KMS-11 (cell line): ENCODE results near the gene NPAS2.

Experiments
- H2AFZ ChIP-seq: fragments of 200-600 bp; sonication (generic); 2 replicates; pipeline ENCODE4 v1.6.1; 2016; ENCODE audit warnings: antibody characterized with exemption, mixed run types, low read depth
- H3K27ac ChIP-seq: fragments of 200-600 bp; sonication (generic); 2 replicates; pipeline ENCODE4 v1.6.1; 2016; ENCODE audit warnings: mild to moderate bottlenecking, mixed run types
- H3K27me3 ChIP-seq: fragments of 200-600 bp; sonication (generic); 2 replicates; pipeline ENCODE4 v1.6.1; 2017; ENCODE audit warnings: mild to moderate bottlenecking, low read depth, mixed run types, moderate library complexity; ENCODE audit not compliant: insufficient read depth
- H3K36me3 ChIP-seq: fragments of 200-600 bp; sonication (generic); 2 replicates; pipeline ENCODE4 v1.6.1; 2017; ENCODE audit warnings: mild to moderate bottlenecking, mixed run types; ENCODE audit not compliant: insufficient read depth
- H3K4me1 ChIP-seq: fragments of 200-600 bp; sonication (generic); 2 replicates; pipeline ENCODE4 v1.6.1; 2016; ENCODE audit warnings: mild to moderate bottlenecking, low read depth, mixed run types; ENCODE audit not compliant: poor library complexity, severe bottlenecking
- H3K4me2 ChIP-seq: fragments of 200-600 bp; sonication (generic); 2 replicates; pipeline ENCODE4 v1.7.0; 2016; ENCODE audit warnings: mild to moderate bottlenecking, mixed run types
- H3K4me3 ChIP-seq: fragments of 200-600 bp; sonication (generic); IDR thresholded peaks from 2 replicates; pipeline ENCODE4 v1.6.1; 2017; ENCODE audit warnings: low read depth, low read length, mixed read lengths; ENCODE audit not compliant: insufficient read depth
- H3K79me2 ChIP-seq: fragments of 200-600 bp; sonication (generic); 2 replicates; pipeline ENCODE4 v1.6.1; 2016; ENCODE audit warnings: low read depth, mixed run types; ENCODE audit not compliant: insufficient read depth
- H3K9ac ChIP-seq: fragments of 200-600 bp; sonication (generic); 2 replicates; pipeline ENCODE4 v1.6.1; 2016; ENCODE audit warnings: mild to moderate bottlenecking, mixed run types
- H4K20me1 ChIP-seq: fragments of 200-600 bp; sonication (generic); 2 replicates; pipeline ENCODE4 v1.6.1; 2016; ENCODE audit warnings: mild to moderate bottlenecking, mixed run types; ENCODE audit not compliant: insufficient read depth
- TF ChIP-seq, protein P1 (sequence below): fragments of 200-600 bp; sonication (generic); conservative IDR thresholded peaks from 2 replicates; pipeline ENCODE4 v1.6.1; 2017; ENCODE audit warnings: low read depth, mild to moderate bottlenecking, antibody characterized with exemption, low read length, moderate library complexity, mixed read lengths

NPAS2 gene

DNA sequence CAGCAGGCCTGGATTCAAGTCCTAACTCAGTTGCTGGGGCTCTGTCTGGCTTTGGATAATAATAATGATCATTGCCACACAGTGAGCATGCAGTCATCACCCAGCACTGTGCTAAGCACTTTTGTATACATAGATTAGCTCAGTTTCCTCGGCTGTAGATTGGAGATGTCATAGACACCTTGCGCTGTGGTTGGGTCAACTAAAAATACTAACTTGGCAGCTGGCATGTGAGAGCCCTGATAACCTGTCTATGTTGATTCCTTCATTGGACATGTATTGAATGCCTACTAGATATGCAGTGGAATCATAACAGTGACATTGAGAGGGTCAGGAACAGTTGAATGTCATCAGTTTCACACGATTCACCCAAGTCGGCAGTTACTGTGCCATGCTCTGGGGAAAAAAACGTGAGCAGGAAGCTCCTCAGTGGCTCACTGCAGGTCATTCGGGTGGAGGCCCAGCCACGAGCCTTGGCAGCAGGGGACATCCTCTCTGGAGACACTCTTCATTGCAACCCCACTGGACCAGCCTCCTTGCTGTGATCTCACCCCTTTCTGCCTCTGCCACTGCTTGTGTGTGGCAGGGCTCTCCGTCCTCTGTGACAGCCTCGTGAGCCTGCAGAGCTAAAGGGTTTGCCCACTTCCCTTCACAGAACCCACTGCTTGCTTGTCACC is 85.3 kb downstream of the NPAS2 start:
- TF ChIP-seq, protein P1, sequence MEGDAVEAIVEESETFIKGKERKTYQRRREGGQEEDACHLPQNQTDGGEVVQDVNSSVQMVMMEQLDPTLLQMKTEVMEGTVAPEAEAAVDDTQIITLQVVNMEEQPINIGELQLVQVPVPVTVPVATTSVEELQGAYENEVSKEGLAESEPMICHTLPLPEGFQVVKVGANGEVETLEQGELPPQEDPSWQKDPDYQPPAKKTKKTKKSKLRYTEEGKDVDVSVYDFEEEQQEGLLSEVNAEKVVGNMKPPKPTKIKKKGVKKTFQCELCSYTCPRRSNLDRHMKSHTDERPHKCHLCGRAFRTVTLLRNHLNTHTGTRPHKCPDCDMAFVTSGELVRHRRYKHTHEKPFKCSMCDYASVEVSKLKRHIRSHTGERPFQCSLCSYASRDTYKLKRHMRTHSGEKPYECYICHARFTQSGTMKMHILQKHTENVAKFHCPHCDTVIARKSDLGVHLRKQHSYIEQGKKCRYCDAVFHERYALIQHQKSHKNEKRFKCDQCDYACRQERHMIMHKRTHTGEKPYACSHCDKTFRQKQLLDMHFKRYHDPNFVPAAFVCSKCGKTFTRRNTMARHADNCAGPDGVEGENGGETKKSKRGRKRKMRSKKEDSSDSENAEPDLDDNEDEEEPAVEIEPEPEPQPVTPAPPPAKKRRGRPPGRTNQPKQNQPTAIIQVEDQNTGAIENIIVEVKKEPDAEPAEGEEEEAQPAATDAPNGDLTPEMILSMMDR = no peak
- Histone ChIP-seq H3K27me3 (no peaks in the 10 kb centered on the region), H3K4me1 (no peaks in the 10 kb centered on the region), H3K9ac (no peak overlapping the region), H3K4me2 (no peak overlapping the region), H3K79me2 (no peaks in the 10 kb centered on the region), H3K36me3 (no peaks in the 10 kb centered on the region), H3K27ac (no peak overlapping the region), H3K4me3 (no peak overlapping the region), H4K20me1 (no peaks in the 10 kb centered on the region), H2AFZ (no peak overlapping the region)

DNA sequence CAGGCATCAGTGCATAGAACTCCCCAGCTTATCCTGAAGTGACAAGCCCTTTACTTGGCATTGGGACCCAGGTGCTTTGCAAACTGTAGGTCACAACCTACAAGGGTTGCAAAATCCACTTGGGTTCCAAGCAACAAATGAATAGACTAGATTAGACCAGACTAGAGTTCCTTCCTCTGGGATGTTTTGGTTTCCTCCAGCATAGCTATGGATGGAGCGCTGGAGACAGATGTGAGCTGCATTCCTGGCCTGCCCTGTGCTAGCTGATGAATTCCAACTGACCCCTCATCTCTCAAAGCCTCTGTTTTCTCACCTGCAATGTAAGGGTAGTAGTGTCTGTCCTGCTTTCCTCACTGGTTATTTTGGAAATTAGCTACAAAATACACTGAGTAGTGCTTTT is 86.2 kb downstream of the NPAS2 start:
- Histone ChIP-seq H3K9ac (no peak overlapping the region), H3K4me2 (no peak overlapping the region), H3K36me3 (no peaks in the 10 kb centered on the region), H3K4me1 (no peaks in the 10 kb centered on the region), H3K4me3 (no peak overlapping the region), H4K20me1 (no peaks in the 10 kb centered on the region), H3K79me2 (no peaks in the 10 kb centered on the region), H2AFZ (no peak overlapping the region), H3K27ac (no peak overlapping the region), H3K27me3 (no peaks in the 10 kb centered on the region)
- TF ChIP-seq, protein P1 = no peak

DNA sequence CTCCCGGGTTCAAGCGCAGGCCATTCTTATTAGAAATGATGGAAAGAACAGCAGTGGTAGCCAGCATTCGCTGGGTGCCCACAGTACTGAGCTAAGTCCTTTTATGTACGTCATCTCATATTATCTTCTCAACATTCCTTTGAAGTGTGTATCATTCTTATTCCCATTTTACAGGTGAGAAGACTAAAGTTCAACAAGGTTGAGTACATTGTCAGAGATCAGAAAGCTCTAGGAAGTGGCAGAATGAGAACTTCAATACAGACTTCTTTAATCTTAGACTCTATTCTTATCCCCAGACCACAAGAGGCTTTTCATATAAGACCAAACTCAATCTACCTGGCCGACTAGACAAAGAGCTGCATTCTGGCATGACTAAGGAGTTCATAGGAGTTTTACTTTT is 86.7 kb downstream of the NPAS2 start:
- Histone ChIP-seq H2AFZ (no peak overlapping the region), H3K4me3 (no peak overlapping the region), H3K4me1 (no peaks in the 10 kb centered on the region), H3K36me3 (no peaks in the 10 kb centered on the region), H3K27ac (no peak overlapping the region), H3K27me3 (no peaks in the 10 kb centered on the region), H3K4me2 (no peak overlapping the region), H3K79me2 (no peaks in the 10 kb centered on the region), H4K20me1 (no peaks in the 10 kb centered on the region), H3K9ac (no peak overlapping the region)
- TF ChIP-seq, protein P1 = no peak

DNA sequence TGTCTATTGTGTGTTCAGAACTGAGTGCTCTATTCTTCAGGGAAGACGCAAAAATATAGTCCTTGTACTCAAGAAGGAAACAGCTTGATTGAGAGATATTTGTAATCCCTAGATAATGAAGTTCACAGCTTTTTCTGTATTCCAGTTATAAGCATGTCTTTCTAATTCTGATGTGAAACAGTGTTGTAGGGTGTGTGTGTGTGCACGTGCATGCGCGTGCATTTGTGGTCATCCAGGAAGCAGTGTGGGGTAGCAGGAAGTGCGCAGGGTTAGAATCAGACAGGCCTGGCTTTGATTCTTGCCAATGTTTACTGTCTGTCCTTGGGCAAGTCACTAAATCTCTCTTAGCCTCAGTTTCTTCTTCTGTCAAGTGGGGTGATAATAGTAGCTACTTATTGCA is 87.9 kb downstream of the NPAS2 start:
- H4K20me1 ChIP-seq = no peaks in the 10 kb centered on the region
- H3K79me2 ChIP-seq = no peaks in the 10 kb centered on the region
- no peak overlapping the region for H3K9ac ChIP-seq
- no peak overlapping the region for H3K4me3 ChIP-seq
- no peaks in the 10 kb centered on the region for H3K4me1 ChIP-seq
- no peak overlapping the region for H3K27ac ChIP-seq
- TF ChIP-seq, protein P1 = no peak
- no peaks in the 10 kb centered on the region for H3K36me3 ChIP-seq
- H3K4me2 ChIP-seq = no peak overlapping the region
- no peak overlapping the region for H2AFZ ChIP-seq
- no peaks in the 10 kb centered on the region for H3K27me3 ChIP-seq
